CD4-positive, alpha-beta memory T cell (primary cell): Measurements from ENCODE around the gene KRTAP10-5. TPM values are rescaled to one million over a fixed set of nuclear protein-coding genes. Genes with fewer than 3 reads are reported as not detected.
A peak's percentile ranks its signal among the peaks of the same experiment; 100 is the strongest.
"Not testable (repeated sequence)": the region's sequence is repeated elsewhere in the genome, so short reads cannot be mapped to it uniquely, and the experiment has no call there.

Experiments
- CTCF ChIA-PET: fragments of 350-600 bp; sonication (Branson Sonifier 250); formaldehyde crosslinking; loops from one replicate; lab custom pipeline; 2021; ENCODE audit warnings: inconsistent platforms; ENCODE audit not compliant: partially characterized antibody; lab: Charles Lee
- POLR2A ChIA-PET: fragments of 350-600 bp; sonication (Branson Sonifier 250); formaldehyde crosslinking; loops from one replicate; lab custom pipeline; 2021; ENCODE audit not compliant: partially characterized antibody; lab: Charles Lee
- DNase-seq, 5 donors: peaks; one replicate each; pipeline versions ENCODE4 v3.0.0 to v3.0.0-alpha.2; 2020 to 2022; ENCODE audit warnings: mixed read lengths in 1 of 5
- H3K27ac ChIP-seq: one replicate; pipeline ENCODE4 v1.7.0; 2013; ENCODE audit warnings: low read depth, low read length
- H3K27me3 ChIP-seq: 2 replicates; pipeline ENCODE4 v1.7.0; 2013; ENCODE audit warnings: mild to moderate bottlenecking, low read length, moderate library complexity; ENCODE audit not compliant: insufficient read depth
- H3K36me3 ChIP-seq: 2 replicates; pipeline ENCODE4 v1.7.0; 2013; ENCODE audit warnings: mild to moderate bottlenecking, low read length, moderate library complexity; ENCODE audit not compliant: insufficient read depth
- H3K4me1 ChIP-seq: 2 replicates; pipeline ENCODE4 v1.7.0; 2013; ENCODE audit warnings: mild to moderate bottlenecking, low read length, moderate library complexity; ENCODE audit not compliant: insufficient read depth
- H3K4me3 ChIP-seq, 2 donors: one replicate each; pipeline ENCODE4 v1.7.0; 2013; ENCODE audit warnings: low read length in 2 of 2, mild to moderate bottlenecking in 1 of 2
- H3K9me3 ChIP-seq, 2 donors: one replicate each; pipeline ENCODE4 v1.7.0; 2013; ENCODE audit warnings: low read length in 2 of 2, control low read depth in 1 of 2; ENCODE audit not compliant: control insufficient read depth in 1 of 2
- H3K27ac Mint-ChIP-seq, 7 donors: one replicate each; pipeline ENCODE4 v1.8.0; 2020 to 2021; ENCODE audit warnings: mixed read lengths in 7 of 7, mild to moderate bottlenecking in 6 of 7, inconsistent platforms in 3 of 7, moderate library complexity in 3 of 7
- H3K27me3 Mint-ChIP-seq, 2 donors: one replicate each; pipeline ENCODE4 v1.8.0; 2020 to 2021; ENCODE audit warnings: mixed read lengths in 2 of 2
- H3K36me3 Mint-ChIP-seq, 2 donors: one replicate each; pipeline ENCODE4 v1.8.0; 2020 to 2021; ENCODE audit warnings: mixed read lengths in 2 of 2, inconsistent platforms in 1 of 2, mild to moderate bottlenecking in 1 of 2
- H3K4me1 Mint-ChIP-seq, 4 donors: one replicate each; pipeline ENCODE4 v1.8.0; 2020 to 2021; ENCODE audit warnings: mixed read lengths in 4 of 4, mild to moderate bottlenecking in 1 of 4
- H3K4me3 Mint-ChIP-seq, 8 donors: one replicate each; pipeline ENCODE4 v1.8.0; 2020 to 2021; ENCODE audit warnings: mixed read lengths in 8 of 8, mild to moderate bottlenecking in 7 of 8, moderate library complexity in 6 of 8, inconsistent platforms in 3 of 8
- H3K9me3 Mint-ChIP-seq, 8 donors: one replicate each; pipeline ENCODE4 v1.8.0; 2020 to 2021; ENCODE audit warnings: mixed read lengths in 8 of 8, mild to moderate bottlenecking in 5 of 8, inconsistent platforms in 3 of 8, moderate library complexity in 1 of 8
- intact Hi-C: fragments of 100-400 bp; cut with micrococcal nuclease; formaldehyde crosslinking; loops from one replicate; pipeline ENCODE4 v1.15.1; 2023
- polyA plus RNA-seq, 2 donors: library from polyadenylated mRNA; unstranded; fragments of 300-500 nt; fragmentation: Illumina TruSeq; gene quantifications; one replicate each; pipeline ENCODE4 v1.2.3, GENCODE V29; 2021
- total RNA-seq, 2 experiments: library from RNA; stranded (reverse); gene quantifications; one replicate each; pipeline ENCODE4 v1.2.3, GENCODE V29; 2021

KRTAP10-5 gene
- total and polyA plus RNA-seq, 4 experiments from 2014 or later, result not detected

- H3K9me3 Mint-ChIP-seq, result peaks cover 0 to 36% (median 27%) of the 10 kb centered on the region in 8 donors
- no peak for DNase-seq
- POLR2A ChIA-PET, result no interaction called here
- no peaks in the 10 kb centered on the region for H3K27me3 ChIP-seq
- H3K4me1 ChIP-seq, result no peaks in the 10 kb centered on the region
- intact Hi-C loops, result no loop called here
- H3K4me1 Mint-ChIP-seq, result peaks cover 0 to 10% (median 5%) of the 10 kb centered on the region in 4 donors
- no peak overlapping the region for H3K27ac Mint-ChIP-seq
- H3K4me3 Mint-ChIP-seq, result no peak overlapping the region
- no peak overlapping the region for H3K4me3 ChIP-seq
- H3K27me3 Mint-ChIP-seq, result peaks cover 2 to 6% of the 10 kb centered on the region in 2 donors
- H3K27ac ChIP-seq, result no peak overlapping the region
- no peaks in the 10 kb centered on the region for H3K36me3 ChIP-seq
- H3K9me3 ChIP-seq, result no peaks in the 10 kb centered on the region
- peaks cover 0 to 4% of the 10 kb centered on the region in 2 donors for H3K36me3 Mint-ChIP-seq
- CTCF ChIA-PET, result interaction anchor here (3.2 kb wide), 1 partner anchor 167 kb away, joined by 7 read pairs; no protein-coding TSS in a partner anchor
Measured at GRCh38 chr21:44576025-44576420, 4.4 kb downstream of the KRTAP10-5 start.

GRCh38 chr21:44575307-44576024 lies 4.9 kb downstream of the KRTAP10-5 start:
- Histone ChIP-seq H3K36me3 (no peaks in the 10 kb centered on the region), H3K9me3 (no peaks in the 10 kb centered on the region), H3K27ac (no peak overlapping the region), H3K4me3 (no peak overlapping the region), H3K27me3 (no peaks in the 10 kb centered on the region), H3K4me1 (no peaks in the 10 kb centered on the region)
- POLR2A ChIA-PET, result no interaction called here
- H3K4me3 Mint-ChIP-seq, result no peak overlapping the region
- H3K27me3 Mint-ChIP-seq, result peaks cover 2 to 7% of the 10 kb centered on the region in 2 donors
- H3K9me3 Mint-ChIP-seq, result peaks cover 0 to 32% (median 23%) of the 10 kb centered on the region in 8 donors
- H3K27ac Mint-ChIP-seq, result peak overlapping the region in 2 of 7 donors; percentile 4 to 36
- DNase-seq, result no peak
- H3K4me1 Mint-ChIP-seq, result peaks cover 0 to 10% (median 5%) of the 10 kb centered on the region in 4 donors
- intact Hi-C loops, result no loop called here
- peaks cover 0 to 4% of the 10 kb centered on the region in 2 donors for H3K36me3 Mint-ChIP-seq
- CTCF ChIA-PET, result interaction anchor here (1.1 to 3.2 kb wide), 2 partner anchors 165 to 167 kb away, joined by 3 to 7 read pairs; no protein-coding TSS in a partner anchor

- Histone ChIP-seq H3K27me3 (no peaks in the 10 kb centered on the region), H3K9me3 (no peaks in the 10 kb centered on the region), H3K4me3 (no peak overlapping the region), H3K27ac (no peak overlapping the region), H3K4me1 (no peaks in the 10 kb centered on the region), H3K36me3 (no peaks in the 10 kb centered on the region)
- H3K4me1 Mint-ChIP-seq, result peaks cover 0 to 10% (median 4%) of the 10 kb centered on the region in 4 donors
- H3K27ac Mint-ChIP-seq, result peak overlapping the region in 2 of 7 donors; percentile 23 to 29
- H3K9me3 Mint-ChIP-seq, result peaks cover 0 to 27% (median 18%) of the 10 kb centered on the region in 8 donors
- CTCF ChIA-PET, result interaction anchor here (1.1 to 3.2 kb wide), 2 partner anchors 166 to 168 kb away, joined by 3 to 7 read pairs; no protein-coding TSS in a partner anchor
- POLR2A ChIA-PET, result no interaction called here
- DNase-seq, result no peak
- peaks cover 2 to 7% of the 10 kb centered on the region in 2 donors for H3K27me3 Mint-ChIP-seq
- H3K36me3 Mint-ChIP-seq, result peaks cover 0 to 4% of the 10 kb centered on the region in 2 donors
- no peak overlapping the region for H3K4me3 Mint-ChIP-seq
- intact Hi-C loops, result no loop called here
Measured at GRCh38 chr21:44574457-44575306, 5.7 kb downstream of the KRTAP10-5 start.

- H3K36me3 Mint-ChIP-seq, intact Hi-C loops: not testable (repeated sequence)
Measured at GRCh38 chr21:44573630-44574456, 6.6 kb downstream of the KRTAP10-5 start, which contains the start of gene KRTAP10-4. Gene KRTAP10-4, plus strand, starts transcription at chr21:44573729. Its CDS starts 30 bp downstream, at chr21:44573759.

GRCh38 chr21:44572959-44573583 lies 7.3 kb downstream of the KRTAP10-5 start:
- peak overlapping the region in 1 of 8 donors; percentile 27 for H3K4me3 Mint-ChIP-seq
- H3K27ac ChIP-seq, result no peak overlapping the region
- H3K36me3 Mint-ChIP-seq, result peaks cover 0 to 3% of the 10 kb centered on the region in 2 donors
- peaks cover 2 to 7% of the 10 kb centered on the region in 2 donors for H3K27me3 Mint-ChIP-seq
- H3K27me3 ChIP-seq, result no peaks in the 10 kb centered on the region
- intact Hi-C loops, result no loop called here
- H3K4me3 ChIP-seq, result no peak overlapping the region
- ChIA-PET CTCF (no interaction called here), POLR2A (no interaction called here)
- no peaks in the 10 kb centered on the region for H3K9me3 ChIP-seq
- peak overlapping the region in 2 of 7 donors; percentile 21 to 57 for H3K27ac Mint-ChIP-seq
- no peak for DNase-seq
- no peaks in the 10 kb centered on the region for H3K4me1 ChIP-seq
- peaks cover 0 to 21% (median 17%) of the 10 kb centered on the region in 8 donors for H3K9me3 Mint-ChIP-seq
- H3K4me1 Mint-ChIP-seq, result peaks cover 0 to 10% (median 4%) of the 10 kb centered on the region in 4 donors
- no peaks in the 10 kb centered on the region for H3K36me3 ChIP-seq

More at GRCh38 chr21:44573630-44574456, 6.6 kb downstream of the KRTAP10-5 start, which contains the start of gene KRTAP10-4:
- peak within 1 kb of the TSS in 3 of 7 donors; percentile 18 to 57 (median 21) for H3K27ac Mint-ChIP-seq
- CTCF ChIA-PET, result interaction anchor here (3.2 kb wide), 1 partner anchor 169 kb away, joined by 7 read pairs; no protein-coding TSS in a partner anchor
- H3K4me3 ChIP-seq, H3K36me3 ChIP-seq, H3K4me1 ChIP-seq, H3K27me3 ChIP-seq, H3K27ac ChIP-seq, H3K4me1 Mint-ChIP-seq, POLR2A ChIA-PET, H3K27me3 Mint-ChIP-seq, DNase-seq, H3K9me3 ChIP-seq: not testable (repeated sequence)
- H3K4me3 Mint-ChIP-seq, result peak within 1 kb of the TSS in 1 of 8 donors; percentile 27
- peaks cover 0 to 24% (median 18%) of the 10 kb centered on the region in 8 donors for H3K9me3 Mint-ChIP-seq
